ENCODE measurements around the gene OTUD3.

GRCh38 chr1:19936061-19936750 is 54.0 kb downstream of the OTUD3 start:
- TF ChIP-seq EZH2phosphoT487 (IDR thresholded peaks at IDR 0.05; ENCODE audit: borderline replicate concordance, low read length) (no peak), CTCF (IDR thresholded peaks at IDR 0.05; ENCODE audit: low read depth, low read length, poor library complexity, severe bottlenecking) (no peak)
